Caki2 (cell line): ENCODE data around the gene RYK. TPM values are rescaled to one million over a fixed set of nuclear protein-coding genes. Genes with fewer than 3 reads are reported as not detected.
"Not testable (repeated sequence)": the region's sequence is repeated elsewhere in the genome, so short reads cannot be mapped to it uniquely, and the experiment has no call there.

Source experiments
- DNase-seq: peaks from one replicate; pipeline ENCODE4 v3.0.0-alpha.2; 2015; ENCODE audit warnings: low read depth
- in situ Hi-C: cut with HindIII; loops from 2 replicates; pipeline ENCODE4 v1.10.0; 2016; ENCODE audit warnings: low sequenced_read_pairs, low pct_unique_long_range_greater_than_20kb, mixed read lengths
- total RNA-seq: library from RNA; depleted of rRNA; stranded (reverse); fragments of >200 nt; shearing (Covaris generic); gene quantifications from 2 replicates; pipeline ENCODE4 v1.2.3, GENCODE V29; 2014; ENCODE audit warnings: low replicate concordance; rRNA removed

RYK gene
- total RNA-seq, result 57.0 and 69.7 TPM in 2 replicates

- in situ Hi-C loops, result no loop called here
- DNase-seq, result peak; percentile 87
These were observed at the start of gene RYK for GRCh38 chr3:134250717-134251220. Gene RYK, minus strand, starts transcription at chr3:134250859. Its CDS starts 205 bp downstream, at chr3:134250654.

- in situ Hi-C loops, result no loop called here
- DNase-seq, result no peak
These were observed 49.2 kb upstream of the RYK start for GRCh38 chr3:134299888-134300206.

GRCh38 chr3:134299185-134299887 is 48.7 kb upstream of the RYK start:
- no peak for DNase-seq
- in situ Hi-C loops, result no loop called here

- in situ Hi-C loops, result no loop called here
- no peak for DNase-seq
These were observed 47.6 kb upstream of the RYK start for GRCh38 chr3:134298249-134298648.

GRCh38 chr3:134296616-134297015 is 46.0 kb upstream of the RYK start:
- in situ Hi-C loops, result no loop called here
- no peak for DNase-seq

GRCh38 chr3:134295930-134296329 is 45.3 kb upstream of the RYK start:
- in situ Hi-C loops, result no loop called here

GRCh38 chr3:134294302-134295280 is 43.9 kb upstream of the RYK start:
- in situ Hi-C loops, result no loop called here
- DNase-seq, result no peak

More at GRCh38 chr3:134295930-134296329, 45.3 kb upstream of the RYK start:
- no peak for DNase-seq

GRCh38 chr3:134291319-134292254 is 40.9 kb upstream of the RYK start:
- DNase-seq, result no peak
- in situ Hi-C loops, result no loop called here

GRCh38 chr3:134287512-134287911 is 36.9 kb upstream of the RYK start:
- no peak for DNase-seq
- in situ Hi-C loops, result no loop called here

GRCh38 chr3:134284438-134284837 is 33.8 kb upstream of the RYK start:
- no peak for DNase-seq

GRCh38 chr3:134282659-134283047 is 32.0 kb upstream of the RYK start:
- no peak for DNase-seq
- in situ Hi-C loops, result no loop called here

More at GRCh38 chr3:134284438-134284837, 33.8 kb upstream of the RYK start:
- in situ Hi-C loops, result no loop called here

- no peak for DNase-seq
- in situ Hi-C loops, result no loop called here
These were observed 31.4 kb upstream of the RYK start for GRCh38 chr3:134281912-134282658.

- in situ Hi-C loops, result no loop called here
- DNase-seq, result no peak
These were observed 28.8 kb upstream of the RYK start for GRCh38 chr3:134279466-134279865.

GRCh38 chr3:134277066-134277660 is 26.5 kb upstream of the RYK start:
- in situ Hi-C loops, result no loop called here
- no peak for DNase-seq

GRCh38 chr3:134276086-134276485 is 25.4 kb upstream of the RYK start:
- DNase-seq, result no peak
- in situ Hi-C loops, result no loop called here

GRCh38 chr3:134275110-134275509 is 24.5 kb upstream of the RYK start:
- DNase-seq, in situ Hi-C loops: not testable (repeated sequence)

GRCh38 chr3:134274571-134274970 is 23.9 kb upstream of the RYK start:
- in situ Hi-C loops, result no loop called here

More at GRCh38 chr3:134274571-134274970, 23.9 kb upstream of the RYK start:
- no peak for DNase-seq
